Heart right ventricle (tissue), 16 donors: Measurements from ENCODE around the gene PCP4. TPM values are rescaled to one million over a fixed set of nuclear protein-coding genes. Genes with fewer than 3 reads are reported as not detected.

Source experiments
- ATAC-seq, 8 donors: fragments of 200-7000 bp; cut with Tn5 transposase; one replicate each; pipeline ENCODE4 v1.9.1; 2020; ENCODE audit warnings: mild to moderate bottlenecking in 8 of 8, moderate library complexity in 8 of 8, moderate number of reproducible peaks in 1 of 8
- DNase-seq, 2 donors: peaks; one replicate each; pipeline ENCODE4 v3.0.0-alpha.2; 2020
- H3K27ac ChIP-seq, 10 donors: fragments of 200-600 bp; sonication (generic) in 2 of 10; one replicate each; pipeline versions ENCODE4 v1.5.0 to v1.8.0; 2020 to 2022; ENCODE audit warnings: mild to moderate bottlenecking in 3 of 10
- H3K27me3 ChIP-seq, 7 donors: fragments of 200-600 bp; one replicate each; pipeline ENCODE4 v1.8.0; 2021 to 2022; ENCODE audit warnings: mild to moderate bottlenecking in 2 of 7
- H3K36me3 ChIP-seq, 9 donors: fragments of 200-600 bp; sonication (generic) in 1 of 9; one replicate each; pipeline versions ENCODE4 v1.5.0 to v1.8.0; 2020 to 2022; ENCODE audit warnings: mild to moderate bottlenecking in 2 of 9
- H3K4me1 ChIP-seq, 9 donors: fragments of 200-600 bp; sonication (generic) in 1 of 9; one replicate each; pipeline versions ENCODE4 v1.5.0 to v1.8.0; 2020 to 2022; ENCODE audit warnings: mild to moderate bottlenecking in 4 of 9
- H3K4me3 ChIP-seq, 10 donors: fragments of 200-600 bp; sonication (generic) in 2 of 10; one replicate each; pipeline versions ENCODE4 v1.5.0 to v1.8.0; 2020 to 2022; ENCODE audit warnings: mild to moderate bottlenecking in 7 of 10, moderate library complexity in 2 of 10
- H3K9me3 ChIP-seq, 11 donors: fragments of 200-600 bp in 10 of 11; sonication (generic) in 2 of 11; one replicate each; pipeline versions ENCODE4 v1.5.0 to v1.8.0; 2013 to 2022; ENCODE audit warnings: mild to moderate bottlenecking in 2 of 11, control low read depth in 1 of 11, moderate library complexity in 1 of 11
- CTCF ChIP-seq, 9 donors: fragments of 200-600 bp; sonication (generic) in 2 of 9; IDR thresholded peaks; one replicate each; pipeline versions ENCODE4 v1.5.0 to v1.8.0; 2021 to 2022; ENCODE audit warnings: antibody characterized with exemption in 9 of 9, mild to moderate bottlenecking in 5 of 9, moderate library complexity in 1 of 9
- WGBS, 2 donors: extraction: QIAGEN DNeasy Blood & Tissue Kit; methylation state at CpG; one replicate each; pipeline ENCODE4 v1.1.7; 2013; ENCODE audit warnings: inconsistent platforms in 1 of 2; 5-methylcytosine and 5-hydroxymethylcytosine counted together
- intact Hi-C, 10 donors: fragments of 100-400 bp; cut with DNase I; formaldehyde crosslinking; loops; one replicate each; pipeline versions ENCODE4 v1.11.1 to v1.14.2; 2022
- polyA plus RNA-seq, 2 donors: library from polyadenylated mRNA; stranded (reverse); fragments of 200-250 nt; gene quantifications; one replicate each; pipeline ENCODE4 v1.2.3, GENCODE V29; 2013
- total RNA-seq, 10 donors: library from RNA; stranded (reverse); fragmentation: NEBNext Ultra II Directional in 3 of 10; extraction: Animal tissue kit (Norgen Biotek cat#: 25700) in 3 of 10; gene quantifications; one replicate each; pipeline versions ENCODE4 v1.2.1 to v1.2.4, GENCODE V29; 2021 to 2023
- donor health status: Arrhythmogenic right ventricular cardiomyopathy.
- donor health status: ischemic (EF 13 %, LVEDD 7.1; RV severe dilation, severe dysfunction).
- donor health status: healthy with polysubstance abuse.
- donor health status: DM: no; HTN: yes; CAD: no.
- donor health status: DM: no; HTN: no; CAD: no.
- donor health status: ischemic (EF 25% LVEDD 6.9; RV normal size, moderate dysfunction).
- donor health status: ischemic (EF 25% LVEDD 5.7; RV mildly dilated, moderate dysfunction).
- donor health status: healthy.
- donor health status: DM: yes; HTN: yes; CAD: no.
- donor health status: Ischemic cardiomyopathy.
- donor health status: ischemic (EF 35%, LVEDD 5.7; RV mildly dilated, moderate dysfunction).
- donor health status: nonischemic (EF 11% LVEDD 7.7; RV severe dilation, severe dysfunction).
- donor health status: DM: yes; HTN: yes; CAD: no.
- donor health status: PGD.
- donor health status: ischemic (EF 29% LVEDD 5.4; RV normal size, mild dysfunction).
- donor health status: nonischemic (EF 23%, LVEDD 6.1; RV moderate dilation, normal function).

PCP4 gene
- total and polyA plus RNA-seq, 12 donors = 1.0 to 6.9 (median 3.6) TPM

DNA sequence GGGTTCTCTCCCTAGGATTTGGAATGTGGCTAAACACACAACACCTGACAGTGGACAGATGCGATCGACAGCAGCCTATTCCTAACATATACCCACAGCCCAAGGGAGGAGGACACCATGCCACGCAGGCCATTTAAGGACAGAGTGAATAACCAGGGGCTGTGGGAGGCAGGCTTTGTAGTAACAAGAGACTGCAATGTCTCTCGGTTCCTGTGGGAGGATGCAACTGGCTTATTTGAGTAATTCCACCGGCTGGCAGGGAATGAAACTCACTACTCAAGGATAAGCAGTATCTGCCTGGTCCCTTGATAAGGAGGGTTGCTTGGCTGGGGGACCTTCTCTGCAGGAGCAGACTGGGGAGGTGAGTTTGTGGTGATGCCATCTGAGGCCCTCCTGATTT lies 109.6 kb downstream of the PCP4 start:
- intact Hi-C loops = no loop called here
- TF ChIP-seq CTCF (IDR thresholded peaks at IDR 0.05) = no peak
- DNase-seq = no peak
- peaks cover 0 to 19% (median 8%) of the 10 kb centered on the region in 7 donors for H3K27me3 ChIP-seq
- no peaks in the 10 kb centered on the region for H3K36me3 ChIP-seq
- H3K9me3 ChIP-seq = no peaks in the 10 kb centered on the region
- H3K4me1 ChIP-seq = no peaks in the 10 kb centered on the region
- no peak overlapping the region for H3K4me3 ChIP-seq
- H3K27ac ChIP-seq = no peak overlapping the region
- no peak for ATAC-seq
- WGBS, 2 donors = 58 to 62% methylated on average over 5 of the region's 5 CpGs

Other genes starting within 250 kb of the PCP4 start
- gene IGSF5, start 122.3 kb upstream of the PCP4 start, total RNA-seq = 1 to 10 TPM; 3.0 to 6.2 (median 5.1) TPM
- 1 to 10 TPM; 1.2 to 1.7 TPM for gene IGSF5, start 122.3 kb upstream of the PCP4 start, polyA plus RNA-seq